DOHH2 (cell line): ENCODE results near the gene DIP2C.

Experiments used
- CTCF ChIP-seq: fragments of 200-600 bp; sonication (generic); IDR thresholded peaks from one replicate; pipeline ENCODE4 v1.5.1; 2014; ENCODE audit warnings: antibody characterized with exemption, mild to moderate bottlenecking, low read depth, low read length; ENCODE audit not compliant: poor library complexity, severe bottlenecking
- EZH2phosphoT487 ChIP-seq: fragments of 200-600 bp; sonication (generic); IDR thresholded peaks from 2 replicates; pipeline ENCODE4 v1.6.1; 2017; ENCODE audit warnings: borderline replicate concordance, mild to moderate bottlenecking, antibody characterized with exemption, low read length, moderate library complexity, mixed read lengths

GRCh38 chr10:629186-629998, 60.1 kb downstream of the DIP2C start:
- TF ChIP-seq CTCF (no peak), EZH2phosphoT487 (no peak)
